AG04450 (cell line): ENCODE measurements around the gene MBD3L5. TPM values are rescaled to one million over a fixed set of nuclear protein-coding genes. Genes with fewer than 3 reads are reported as not detected.
"Not testable (repeated sequence)": the region's sequence is repeated elsewhere in the genome, so short reads cannot be mapped to it uniquely, and the experiment has no call there.

Source experiments
- CTCF ChIA-PET: fragments of 300-600, 350-600 bp; formaldehyde crosslinking; extraction: SDS; loops from one replicate; lab custom pipeline; 2022; ENCODE audit warnings: antibody characterized with exemption, inconsistent platforms; lab: Charles Lee
- POLR2A ChIA-PET: fragments of 350-600 bp; formaldehyde crosslinking; extraction: SDS; loops from one replicate; lab custom pipeline; 2021; ENCODE audit warnings: antibody characterized with exemption, inconsistent platforms; lab: Yijun Ruan, JAX
- DNase-seq: peaks from one replicate; pipeline ENCODE4 v3.0.0-alpha.2; 2011; ENCODE audit warnings: low read depth, low spot score
- H3K27ac ChIP-seq: one replicate; pipeline ENCODE4 v1.5.1; 2012; ENCODE audit warnings: low read depth, low read length, control low read depth
- H3K27me3 ChIP-seq: one replicate; pipeline ENCODE4 v1.6.0; 2012; ENCODE audit warnings: low read length; ENCODE audit not compliant: control insufficient read depth, insufficient read depth
- H3K4me3 ChIP-seq: 2 replicates; pipeline ENCODE4 v1.5.1; 2011; ENCODE audit warnings: mild to moderate bottlenecking, low read depth, low read length, control low read depth
- H3K9me3 ChIP-seq: 2 replicates; pipeline ENCODE4 v1.5.1; 2012; ENCODE audit warnings: low read length; ENCODE audit not compliant: control insufficient read depth, insufficient read depth
- polyA plus RNA-seq: library from polyadenylated mRNA; depleted of rRNA; stranded (reverse); fragments of >200 nt; gene quantifications from 2 replicates; pipeline ENCODE4 v1.2.3, GENCODE V29; 2011
- TF ChIP-seq, protein P1 (sequence below): IDR thresholded peaks from 2 replicates; pipeline ENCODE4 v1.5.1; 2011; ENCODE audit warnings: low read depth, low read length, control low read depth, inconsistent platforms

MBD3L5 gene
- polyA plus RNA-seq, 1 experiment: not detected

DNA sequence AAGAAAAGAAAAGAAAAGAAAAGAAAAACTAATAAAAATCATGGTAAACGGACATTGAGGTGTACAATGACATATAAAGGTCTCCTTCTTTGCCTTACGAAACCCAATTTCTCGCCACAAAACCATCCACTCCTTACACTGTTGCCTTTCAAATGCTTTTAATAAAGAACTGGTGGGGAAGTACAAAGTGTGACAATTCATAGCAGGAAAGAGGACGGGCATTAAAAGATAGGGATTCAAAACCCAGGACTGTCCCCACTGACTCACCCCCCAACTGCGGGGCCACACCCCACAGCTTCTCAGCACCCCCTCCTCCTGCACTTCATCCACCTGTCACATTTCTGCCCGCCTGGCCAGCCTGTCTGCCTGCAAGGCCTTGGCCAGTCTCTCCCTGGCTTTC, 11.6 kb upstream of the MBD3L5 start:
- ChIA-PET POLR2A (no interaction called here), CTCF (no interaction called here)
- Histone ChIP-seq H3K4me3 (no peak overlapping the region), H3K9me3 (peaks cover 19% of the 10 kb centered on the region), H3K27ac (no peak overlapping the region), H3K27me3 (no peaks in the 10 kb centered on the region)
- no peak for DNase-seq
- TF ChIP-seq, protein P1, sequence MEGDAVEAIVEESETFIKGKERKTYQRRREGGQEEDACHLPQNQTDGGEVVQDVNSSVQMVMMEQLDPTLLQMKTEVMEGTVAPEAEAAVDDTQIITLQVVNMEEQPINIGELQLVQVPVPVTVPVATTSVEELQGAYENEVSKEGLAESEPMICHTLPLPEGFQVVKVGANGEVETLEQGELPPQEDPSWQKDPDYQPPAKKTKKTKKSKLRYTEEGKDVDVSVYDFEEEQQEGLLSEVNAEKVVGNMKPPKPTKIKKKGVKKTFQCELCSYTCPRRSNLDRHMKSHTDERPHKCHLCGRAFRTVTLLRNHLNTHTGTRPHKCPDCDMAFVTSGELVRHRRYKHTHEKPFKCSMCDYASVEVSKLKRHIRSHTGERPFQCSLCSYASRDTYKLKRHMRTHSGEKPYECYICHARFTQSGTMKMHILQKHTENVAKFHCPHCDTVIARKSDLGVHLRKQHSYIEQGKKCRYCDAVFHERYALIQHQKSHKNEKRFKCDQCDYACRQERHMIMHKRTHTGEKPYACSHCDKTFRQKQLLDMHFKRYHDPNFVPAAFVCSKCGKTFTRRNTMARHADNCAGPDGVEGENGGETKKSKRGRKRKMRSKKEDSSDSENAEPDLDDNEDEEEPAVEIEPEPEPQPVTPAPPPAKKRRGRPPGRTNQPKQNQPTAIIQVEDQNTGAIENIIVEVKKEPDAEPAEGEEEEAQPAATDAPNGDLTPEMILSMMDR: no peak

DNA sequence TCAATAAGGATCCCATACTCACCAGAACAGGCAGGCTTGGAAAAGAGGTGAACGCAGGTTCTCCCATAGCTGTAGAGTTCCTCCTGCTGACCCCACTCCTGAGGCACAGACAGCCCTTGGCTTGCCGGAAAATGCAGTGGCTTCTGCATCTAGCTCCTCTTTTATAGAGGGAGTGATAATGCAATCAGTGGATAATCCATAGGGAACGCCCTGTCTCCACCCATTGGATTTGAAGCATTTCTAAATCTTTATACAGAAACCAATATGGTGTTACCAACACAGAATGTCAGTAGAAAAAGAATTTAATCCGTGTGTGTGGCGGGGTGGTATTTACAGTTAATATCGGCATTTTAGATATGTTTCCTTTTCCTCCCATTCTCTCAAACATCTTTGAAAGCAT, 9.0 kb upstream of the MBD3L5 start, which contains the start of gene MBD3L2B:
MBD3L2B (minus strand) TSS at position 101 of the 400 bp plus-strand sequence; CDS start at position 67, 34 bp downstream.
- CTCF ChIA-PET, H3K27ac ChIP-seq, DNase-seq, POLR2A ChIA-PET, H3K27me3 ChIP-seq, H3K4me3 ChIP-seq: not testable (repeated sequence)
- H3K9me3 ChIP-seq: peaks cover 19% of the 10 kb centered on the region

DNA sequence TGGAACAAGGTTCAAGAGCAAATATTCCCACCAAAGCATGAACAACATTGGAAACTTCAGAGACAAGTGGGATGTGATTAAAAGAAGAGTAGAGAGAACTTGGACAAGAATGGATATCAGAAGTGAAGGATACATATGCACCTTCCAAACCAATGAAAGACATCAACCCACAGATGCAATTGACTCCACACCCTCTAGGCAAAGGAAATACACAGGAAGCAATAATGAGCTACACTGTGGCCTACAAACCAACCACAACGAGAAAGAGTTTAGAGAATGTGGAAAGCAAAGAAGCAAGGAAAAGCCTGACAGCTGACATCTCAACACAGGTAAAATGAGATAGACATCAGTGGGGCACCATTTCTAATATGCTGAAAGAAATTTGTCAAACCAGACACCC, 1.6 kb upstream of the MBD3L5 start:
- DNase-seq, CTCF ChIA-PET: not testable (repeated sequence)

DNA sequence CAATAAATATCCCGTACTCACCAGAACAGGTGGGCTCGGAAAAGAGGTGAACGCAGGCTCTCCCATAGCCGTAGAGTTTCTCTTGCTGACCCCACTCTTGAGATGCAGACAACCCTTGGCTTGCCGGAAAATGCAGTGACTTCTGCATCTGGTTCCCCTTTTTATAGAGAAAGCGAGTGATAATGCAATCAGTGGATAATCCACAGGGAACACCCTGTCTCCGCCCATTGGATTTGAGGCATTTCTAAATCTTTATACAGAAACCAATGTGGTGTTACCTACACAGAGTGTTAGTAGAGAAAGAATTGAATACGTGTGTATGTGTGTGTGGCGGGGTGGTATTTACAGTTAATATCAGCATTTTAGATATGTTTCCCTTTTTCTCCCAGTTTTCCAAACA, 9.7 kb downstream of the MBD3L5 start, which contains the start of gene MBD3L4:
MBD3L4 (minus strand) TSS at position 101 of the 400 bp plus-strand sequence; CDS start at position 66, 35 bp downstream.
- DNase-seq, H3K4me3 ChIP-seq, H3K27me3 ChIP-seq, POLR2A ChIA-PET, H3K27ac ChIP-seq, CTCF ChIA-PET, H3K9me3 ChIP-seq: not testable (repeated sequence)

More for the DNA sequence above, 1.6 kb upstream of the MBD3L5 start:
- H3K27me3 ChIP-seq, H3K27ac ChIP-seq, POLR2A ChIA-PET, H3K9me3 ChIP-seq, H3K4me3 ChIP-seq: not testable (repeated sequence)

DNA sequence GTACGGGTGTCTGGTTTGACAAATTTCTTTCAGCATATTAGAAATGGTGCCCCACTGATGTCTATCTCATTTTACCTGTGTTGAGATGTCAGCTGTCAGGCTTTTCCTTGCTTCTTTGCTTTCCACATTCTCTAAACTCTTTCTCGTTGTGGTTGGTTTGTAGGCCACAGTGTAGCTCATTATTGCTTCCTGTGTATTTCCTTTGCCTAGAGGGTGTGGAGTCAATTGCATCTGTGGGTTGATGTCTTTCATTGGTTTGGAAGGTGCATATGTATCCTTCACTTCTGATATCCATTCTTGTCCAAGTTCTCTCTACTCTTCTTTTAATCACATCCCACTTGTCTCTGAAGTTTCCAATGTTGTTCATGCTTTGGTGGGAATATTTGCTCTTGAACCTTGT, 11.2 kb downstream of the MBD3L5 start:
- DNase-seq, H3K9me3 ChIP-seq, H3K27me3 ChIP-seq, CTCF ChIA-PET, POLR2A ChIA-PET, H3K4me3 ChIP-seq, H3K27ac ChIP-seq: not testable (repeated sequence)

DNA sequence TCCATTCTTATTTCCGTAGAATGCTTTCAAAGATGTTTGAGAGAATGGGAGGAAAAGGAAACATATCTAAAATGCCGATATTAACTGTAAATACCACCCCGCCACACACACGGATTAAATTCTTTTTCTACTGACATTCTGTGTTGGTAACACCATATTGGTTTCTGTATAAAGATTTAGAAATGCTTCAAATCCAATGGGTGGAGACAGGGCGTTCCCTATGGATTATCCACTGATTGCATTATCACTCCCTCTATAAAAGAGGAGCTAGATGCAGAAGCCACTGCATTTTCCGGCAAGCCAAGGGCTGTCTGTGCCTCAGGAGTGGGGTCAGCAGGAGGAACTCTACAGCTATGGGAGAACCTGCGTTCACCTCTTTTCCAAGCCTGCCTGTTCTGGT, 18.6 kb downstream of the MBD3L5 start, which contains the start of gene MBD3L2:
MBD3L2 (plus strand) TSS at position 301 of the 400 bp plus-strand sequence; CDS start at position 354, 53 bp downstream.
- H3K27me3 ChIP-seq, CTCF ChIA-PET, H3K9me3 ChIP-seq, POLR2A ChIA-PET, H3K4me3 ChIP-seq, H3K27ac ChIP-seq, DNase-seq: not testable (repeated sequence)

DNA sequence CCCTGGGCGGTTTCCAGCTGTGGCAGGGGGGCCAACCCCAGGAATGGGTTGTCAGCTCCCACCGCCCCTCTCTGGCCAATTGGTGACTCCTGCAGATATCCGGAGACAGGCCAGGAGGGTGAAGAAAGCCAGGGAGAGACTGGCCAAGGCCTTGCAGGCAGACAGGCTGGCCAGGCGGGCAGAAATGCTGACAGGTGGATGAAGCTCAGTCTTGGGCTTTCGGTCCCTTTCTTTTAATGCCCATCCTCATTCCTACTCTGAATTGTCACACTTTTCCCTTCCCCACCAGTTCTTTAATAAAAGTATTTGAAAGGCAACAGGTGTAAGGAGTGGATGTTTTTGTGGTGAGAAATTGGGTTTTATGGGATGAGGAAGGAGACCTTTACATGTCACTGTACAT, 21.0 kb downstream of the MBD3L5 start:
- H3K9me3 ChIP-seq, POLR2A ChIA-PET, H3K4me3 ChIP-seq, H3K27ac ChIP-seq, DNase-seq, H3K27me3 ChIP-seq, CTCF ChIA-PET: not testable (repeated sequence)

DNA sequence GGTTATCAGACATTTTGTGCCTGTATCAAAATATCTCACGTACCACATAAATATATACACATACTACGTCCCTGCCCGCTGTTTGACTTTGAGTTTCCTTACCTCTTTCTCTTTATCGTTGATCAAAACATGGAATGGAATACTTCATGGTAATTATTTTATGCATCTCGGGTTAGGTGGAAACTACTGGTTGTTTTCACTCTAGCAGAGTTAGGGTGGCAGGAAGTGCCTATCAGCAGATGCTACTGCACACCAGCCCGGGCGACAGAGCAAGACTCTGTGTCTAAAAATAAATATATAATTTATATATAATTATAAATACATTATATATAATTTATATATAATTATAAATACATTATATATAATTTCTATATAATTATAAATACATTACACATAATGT, 22.5 kb downstream of the MBD3L5 start:
- H3K27me3 ChIP-seq, H3K9me3 ChIP-seq, CTCF ChIA-PET, H3K27ac ChIP-seq, DNase-seq, POLR2A ChIA-PET, H3K4me3 ChIP-seq: not testable (repeated sequence)

DNA sequence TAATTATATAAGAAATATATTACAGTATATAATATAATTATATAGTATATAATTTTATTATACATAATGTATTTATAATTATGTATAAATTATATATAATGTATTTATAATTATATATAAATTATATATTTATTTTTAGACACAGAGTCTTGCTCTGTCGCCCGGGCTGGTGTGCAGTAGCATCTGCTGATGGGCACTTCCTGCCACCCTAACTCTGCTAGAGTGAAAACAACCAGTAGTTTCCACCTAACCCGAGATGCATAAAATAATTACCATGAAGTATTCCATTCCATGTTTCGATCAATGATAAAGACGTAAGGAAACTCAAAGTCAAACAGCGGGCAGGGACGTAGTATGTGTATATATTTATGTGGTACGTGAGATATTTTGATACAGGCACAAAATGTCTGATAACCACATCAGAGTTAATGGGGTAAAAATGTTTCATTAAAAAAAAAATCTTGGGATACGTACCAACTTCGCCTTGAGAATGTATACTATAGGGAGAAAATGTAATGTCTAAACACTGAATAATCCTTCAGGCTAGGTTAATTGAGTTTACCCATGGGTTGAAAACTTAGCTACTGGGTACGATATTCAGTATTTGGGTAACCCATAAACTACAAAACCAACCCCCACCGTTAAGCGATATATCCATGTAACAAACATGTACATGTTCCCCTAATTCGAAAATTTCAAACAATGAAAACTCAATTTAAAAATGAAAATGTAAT, 24.4 kb downstream of the MBD3L5 start:
- H3K4me3 ChIP-seq, H3K27me3 ChIP-seq, POLR2A ChIA-PET, CTCF ChIA-PET, DNase-seq, H3K9me3 ChIP-seq, H3K27ac ChIP-seq: not testable (repeated sequence)

DNA sequence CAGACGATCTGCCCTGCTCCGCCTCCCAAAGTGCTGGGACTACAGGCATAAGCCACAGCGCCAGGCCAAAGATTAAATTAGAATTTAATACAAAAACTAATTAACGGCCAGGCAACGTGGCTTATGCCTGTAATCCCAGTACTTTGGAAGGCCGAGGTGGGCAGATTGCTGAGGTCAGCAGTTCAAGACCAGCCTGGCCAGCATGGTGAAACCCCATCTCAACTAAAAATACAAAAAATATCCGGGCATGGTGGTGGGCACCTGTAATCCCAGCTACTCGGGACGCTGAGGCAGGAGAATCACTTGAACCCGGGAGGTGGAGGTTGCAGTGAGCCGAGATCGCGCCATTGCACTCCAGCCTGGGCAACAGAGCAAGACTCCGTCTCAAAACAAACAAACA, 25.3 kb downstream of the MBD3L5 start:
- CTCF ChIA-PET, DNase-seq, H3K27ac ChIP-seq, H3K4me3 ChIP-seq, POLR2A ChIA-PET, H3K27me3 ChIP-seq, H3K9me3 ChIP-seq: not testable (repeated sequence)

DNA sequence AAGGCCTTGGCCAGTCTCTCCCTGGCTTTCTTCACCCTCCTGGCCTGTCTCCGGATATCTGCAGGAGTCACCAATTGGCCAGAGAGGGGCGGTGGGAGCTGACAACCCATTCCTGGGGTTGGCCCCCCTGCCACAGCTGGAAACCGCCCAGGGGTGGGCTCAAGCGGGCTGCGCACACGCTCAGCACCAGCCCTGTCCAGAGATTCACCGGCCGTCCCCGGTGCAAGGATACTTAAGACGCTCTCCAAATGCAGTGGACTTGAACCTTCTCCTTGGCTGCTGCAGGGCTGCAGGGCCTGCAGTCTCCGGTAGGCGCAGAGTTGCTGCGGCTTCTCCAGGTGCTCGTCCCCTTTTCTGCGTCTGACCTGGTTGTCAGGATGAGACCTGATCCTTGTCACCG, 26.0 kb downstream of the MBD3L5 start:
- H3K27ac ChIP-seq, H3K4me3 ChIP-seq, CTCF ChIA-PET, H3K27me3 ChIP-seq, H3K9me3 ChIP-seq, DNase-seq, POLR2A ChIA-PET: not testable (repeated sequence)
